Thymus (tissue), 11 donors: ENCODE measurements around the gene BACE2. TPM values are rescaled to one million over a fixed set of nuclear protein-coding genes. Genes with fewer than 3 reads are reported as not detected.
A peak's percentile ranks its signal among the peaks of the same experiment; 100 is the strongest.

Source experiments
- DNase-seq, 9 donors: peaks; one replicate each; pipeline ENCODE4 v3.0.0-alpha.2; 2013; ENCODE audit warnings: low spot score in 9 of 9, low read depth in 6 of 9, missing footprints in 1 of 9
- H3K27ac ChIP-seq, 2 donors: one replicate each; pipeline ENCODE4 v1.5.1; 2013; ENCODE audit warnings: control low read depth in 1 of 2, low read depth in 1 of 2, low read length in 1 of 2, mild to moderate bottlenecking in 1 of 2, moderate library complexity in 1 of 2
- H3K27me3 ChIP-seq, 2 donors: one replicate each; pipeline ENCODE4 v1.5.1; 2013; ENCODE audit warnings: low read length in 1 of 2; ENCODE audit not compliant: control insufficient read depth in 2 of 2, insufficient read depth in 1 of 2
- H3K36me3 ChIP-seq, 2 donors: one replicate each; pipeline ENCODE4 v1.5.1; 2013; ENCODE audit warnings: low read length in 1 of 2, mild to moderate bottlenecking in 1 of 2, moderate library complexity in 1 of 2; ENCODE audit not compliant: control insufficient read depth in 2 of 2, insufficient read depth in 2 of 2
- H3K4me1 ChIP-seq, 2 donors: one replicate each; pipeline ENCODE4 v1.5.1; 2013; ENCODE audit warnings: low read length in 2 of 2; ENCODE audit not compliant: control insufficient read depth in 2 of 2, insufficient read depth in 2 of 2
- H3K4me3 ChIP-seq, 2 donors: one replicate each; pipeline ENCODE4 v1.5.1; 2013; ENCODE audit warnings: low read length in 2 of 2, control low read depth in 1 of 2, mild to moderate bottlenecking in 1 of 2
- H3K9me3 ChIP-seq, 2 donors: one replicate each; pipeline ENCODE4 v1.5.1; 2013; ENCODE audit warnings: low read length in 1 of 2, mild to moderate bottlenecking in 1 of 2; ENCODE audit not compliant: control insufficient read depth in 2 of 2, insufficient read depth in 1 of 2
- WGBS: extraction: QIAGEN DNeasy Blood & Tissue Kit; methylation state at CpG from one replicate; pipeline ENCODE4 v1.1.7; 2013; 5-methylcytosine and 5-hydroxymethylcytosine counted together
- polyA plus RNA-seq: library from polyadenylated mRNA; stranded (reverse); fragments of 200-250 nt; gene quantifications from one replicate; pipeline ENCODE4 v1.2.3, GENCODE V29; 2013
- total RNA-seq: library from RNA; stranded (reverse); fragments of 120-200 nt; gene quantifications from one replicate; pipeline ENCODE4 v1.2.4, GENCODE V29; 2013
- donor health status: healthy.

BACE2 gene
- total and polyA plus RNA-seq, 2 donors, result 5.9 to 17.6 TPM

GRCh38 chr21:41211060-41211805 lies 43.3 kb downstream of the BACE2 start:
- DNase-seq, result no peak
- Histone ChIP-seq H3K27ac (no peak overlapping the region), H3K4me1 (no peaks in the 10 kb centered on the region), H3K9me3 (no peaks in the 10 kb centered on the region), H3K27me3 (peaks cover 0 to 11% of the 10 kb centered on the region in 2 donors), H3K4me3 (no peak overlapping the region), H3K36me3 (no peaks in the 10 kb centered on the region)
- 95% methylated on average over 8 of the region's 8 CpGs for WGBS

GRCh38 chr21:41213021-41213420 lies 45.1 kb downstream of the BACE2 start:
- Histone ChIP-seq H3K4me3 (no peak overlapping the region), H3K36me3 (no peaks in the 10 kb centered on the region), H3K9me3 (peaks cover 0 to 1% of the 10 kb centered on the region in 2 donors), H3K27me3 (peaks cover 0 to 16% of the 10 kb centered on the region in 2 donors), H3K4me1 (no peaks in the 10 kb centered on the region), H3K27ac (no peak overlapping the region)
- DNase-seq, result no peak
- whole genome bisulfite sequencing, result 96% methylated on average over 5 of the region's 5 CpGs

DNA sequence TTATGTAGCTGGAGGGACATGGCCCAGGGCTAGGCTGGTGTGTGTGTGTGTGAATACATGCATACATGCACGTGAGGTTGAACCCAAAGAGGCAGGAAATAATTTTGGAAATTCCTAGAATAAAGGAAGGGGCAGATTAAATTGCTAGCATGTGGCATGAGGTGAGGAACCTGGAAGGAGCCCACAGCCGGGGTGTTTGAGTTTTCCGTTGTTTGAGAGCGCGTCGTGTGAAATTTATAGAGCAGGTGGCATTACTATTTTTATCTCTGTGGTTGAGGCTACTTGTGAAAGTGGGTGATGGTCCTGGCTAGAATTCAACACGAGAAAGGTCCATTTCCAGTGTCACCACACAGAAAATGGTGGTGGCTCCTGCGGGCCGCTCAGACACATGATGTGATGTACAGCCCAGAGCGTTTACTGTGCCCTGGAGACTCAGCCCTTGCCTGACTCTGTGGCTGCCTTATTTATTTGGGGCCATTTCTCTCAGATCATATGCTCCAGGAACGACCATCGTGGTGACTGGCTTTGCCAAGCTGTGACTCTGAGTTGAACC lies 48.0 kb downstream of the BACE2 start:
- no peaks in the 10 kb centered on the region for H3K4me1 ChIP-seq
- 20% methylated on average over 12 of the region's 12 CpGs for WGBS

GRCh38 chr21:41216486-41216885 lies 48.5 kb downstream of the BACE2 start:
- H3K9me3 ChIP-seq, result peaks cover 0 to 1% of the 10 kb centered on the region in 2 donors
- DNase-seq, result no peak
- H3K27me3 ChIP-seq, result peaks cover 0 to 16% of the 10 kb centered on the region in 2 donors
- H3K36me3 ChIP-seq, result no peaks in the 10 kb centered on the region
- WGBS, result 96% methylated on average over 17 of the region's 17 CpGs
- no peak overlapping the region for H3K4me3 ChIP-seq
- no peaks in the 10 kb centered on the region for H3K4me1 ChIP-seq
- H3K27ac ChIP-seq, result peak overlapping the region in 1 of 2 donors; percentile 47

More for the DNA sequence above, 48.0 kb downstream of the BACE2 start:
- Histone ChIP-seq H3K27me3 (peaks cover 0 to 16% of the 10 kb centered on the region in 2 donors), H3K4me3 (no peak overlapping the region), H3K36me3 (no peaks in the 10 kb centered on the region), H3K9me3 (peaks cover 0 to 1% of the 10 kb centered on the region in 2 donors), H3K27ac (no peak overlapping the region)
- no peak for DNase-seq

DNA sequence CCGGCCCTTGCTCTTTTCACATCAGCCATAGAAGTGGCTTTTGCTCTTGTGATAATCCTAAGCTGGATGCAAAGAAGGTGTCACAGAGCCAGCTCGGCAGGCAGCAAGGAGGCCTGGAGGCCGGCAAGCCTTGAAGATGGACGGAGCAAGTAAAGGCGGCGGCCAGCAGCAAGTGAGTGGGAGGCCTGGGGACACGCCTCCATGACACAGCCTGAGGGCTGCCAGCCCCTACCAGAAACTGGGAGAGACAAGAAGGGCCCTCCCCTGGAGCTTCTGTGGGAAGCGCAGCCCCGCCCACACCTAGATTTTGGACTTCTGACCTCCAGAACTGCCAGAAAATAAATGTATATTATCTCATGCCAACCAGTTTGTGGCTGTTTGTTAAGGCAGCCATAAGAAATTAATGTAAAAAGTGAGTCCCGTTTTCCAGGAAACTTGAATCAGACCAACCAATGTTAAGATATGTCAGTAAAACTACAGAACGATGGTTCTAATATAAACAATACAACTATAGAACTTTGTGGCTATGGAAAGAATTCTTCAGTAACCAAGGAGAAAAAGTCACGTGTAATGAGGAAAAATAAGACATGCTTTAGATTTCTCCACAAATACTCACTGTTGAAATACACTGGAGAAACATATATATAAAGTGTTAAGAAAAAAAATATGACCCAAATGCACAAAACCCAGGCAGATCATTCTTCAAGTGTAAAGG lies 49.9 kb downstream of the BACE2 start:
- DNase-seq, result no peak
- Histone ChIP-seq H3K4me1 (no peaks in the 10 kb centered on the region), H3K4me3 (no peak overlapping the region), H3K9me3 (peaks cover 0 to 1% of the 10 kb centered on the region in 2 donors), H3K36me3 (no peaks in the 10 kb centered on the region), H3K27ac (no peak overlapping the region), H3K27me3 (peaks cover 0 to 16% of the 10 kb centered on the region in 2 donors)
- 90% methylated on average over 12 of the region's 12 CpGs for WGBS

- peaks cover 0 to 1% of the 10 kb centered on the region in 2 donors for H3K9me3 ChIP-seq
- no peaks in the 10 kb centered on the region for H3K36me3 ChIP-seq
- DNase-seq, result no peak
- 95% methylated on average over 14 of the region's 14 CpGs for WGBS
- peaks cover 0 to 15% of the 10 kb centered on the region in 2 donors for H3K27me3 ChIP-seq
- H3K27ac ChIP-seq, result no peak overlapping the region
- H3K4me3 ChIP-seq, result no peak overlapping the region
- H3K4me1 ChIP-seq, result no peaks in the 10 kb centered on the region
Measured at GRCh38 chr21:41219498-41220207, 51.7 kb downstream of the BACE2 start.

DNA sequence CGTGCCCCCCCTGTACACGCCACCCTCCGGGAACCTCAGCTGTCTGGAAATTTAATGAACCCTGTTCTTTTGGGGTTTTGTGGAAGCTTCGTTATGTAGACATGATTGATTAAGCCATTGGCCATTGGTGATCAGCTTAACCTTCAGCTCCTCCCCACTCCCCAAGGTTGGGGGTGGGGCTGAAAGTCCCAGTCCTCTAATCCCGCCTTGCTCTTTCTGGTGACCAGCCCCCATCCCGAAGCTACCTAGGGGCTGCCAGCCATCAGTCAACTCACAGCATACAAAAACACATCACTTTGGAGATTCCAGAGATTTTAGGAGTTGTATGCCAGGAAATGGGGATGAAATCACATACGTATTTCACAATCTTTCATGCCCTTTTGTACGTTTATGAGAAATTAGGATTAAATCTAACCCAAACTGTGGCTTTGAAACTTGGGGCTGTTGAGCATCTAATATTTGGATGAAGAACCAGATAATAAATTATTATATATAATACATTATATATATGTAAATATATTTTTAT lies 52.3 kb downstream of the BACE2 start:
- no peak for DNase-seq
- peaks cover 0 to 1% of the 10 kb centered on the region in 2 donors for H3K9me3 ChIP-seq
- WGBS, result 94% methylated on average over 8 of the region's 8 CpGs
- H3K36me3 ChIP-seq, result no peaks in the 10 kb centered on the region
- no peak overlapping the region for H3K4me3 ChIP-seq
- H3K4me1 ChIP-seq, result no peaks in the 10 kb centered on the region
- H3K27me3 ChIP-seq, result peaks cover 0 to 11% of the 10 kb centered on the region in 2 donors
- no peak overlapping the region for H3K27ac ChIP-seq

- 97% methylated on average over 19 of the region's 19 CpGs for WGBS
- no peaks in the 10 kb centered on the region for H3K9me3 ChIP-seq
- no peak overlapping the region for H3K4me3 ChIP-seq
- H3K4me1 ChIP-seq, result no peaks in the 10 kb centered on the region
- no peak overlapping the region for H3K27ac ChIP-seq
- no peaks in the 10 kb centered on the region for H3K27me3 ChIP-seq
- DNase-seq, result no peak
- no peaks in the 10 kb centered on the region for H3K36me3 ChIP-seq
Measured at GRCh38 chr21:41222247-41223068, 54.5 kb downstream of the BACE2 start.
